Femur (tissue), 1 donor: ENCODE data around the gene PCDH9.
A peak's percentile ranks its signal among the peaks of the same experiment; 100 is the strongest.

Experiments
- DNase-seq: peaks from one replicate; pipeline ENCODE4 v3.0.0-alpha.2; 2017

Gene PCDH9

GRCh38 chr13:67015976-67016600 lies 214.0 kb downstream of the PCDH9 start:
- DNase-seq: no peak

GRCh38 chr13:67014399-67014798 lies 215.7 kb downstream of the PCDH9 start:
- DNase-seq: no peak

GRCh38 chr13:67013709-67014108 lies 216.4 kb downstream of the PCDH9 start:
- DNase-seq: no peak

GRCh38 chr13:67008075-67008668 lies 222.0 kb downstream of the PCDH9 start:
- no peak for DNase-seq

- DNase-seq: no peak
Measured at GRCh38 chr13:67004511-67004910, 225.6 kb downstream of the PCDH9 start.

GRCh38 chr13:67003743-67004142 lies 226.4 kb downstream of the PCDH9 start:
- no peak for DNase-seq

GRCh38 chr13:67001363-67001762 lies 228.8 kb downstream of the PCDH9 start:
- DNase-seq: no peak

- no peak for DNase-seq
Measured at GRCh38 chr13:66996503-66996902, 233.6 kb downstream of the PCDH9 start.

- no peak for DNase-seq
Measured at GRCh38 chr13:66995203-66995611, 234.9 kb downstream of the PCDH9 start.

GRCh38 chr13:66994517-66995202 lies 235.5 kb downstream of the PCDH9 start:
- no peak for DNase-seq

GRCh38 chr13:66994097-66994496 lies 236.0 kb downstream of the PCDH9 start:
- peak; percentile 78 for DNase-seq

- no peak for DNase-seq
Measured at GRCh38 chr13:66992719-66993118, 237.4 kb downstream of the PCDH9 start.

- DNase-seq: no peak
Measured at GRCh38 chr13:66992183-66992582, 238.0 kb downstream of the PCDH9 start.

- no peak for DNase-seq
Measured at GRCh38 chr13:66984241-66984640, 245.9 kb downstream of the PCDH9 start.

GRCh38 chr13:66981912-66982311 lies 248.2 kb downstream of the PCDH9 start:
- no peak for DNase-seq

GRCh38 chr13:66977161-66977560 lies 253.0 kb downstream of the PCDH9 start:
- DNase-seq: no peak

- no peak for DNase-seq
Measured at GRCh38 chr13:66974889-66975288, 255.2 kb downstream of the PCDH9 start.

- DNase-seq: no peak
Measured at GRCh38 chr13:66974174-66974573, 256.0 kb downstream of the PCDH9 start.

- DNase-seq: no peak
Measured at GRCh38 chr13:66972659-66973058, 257.5 kb downstream of the PCDH9 start.

GRCh38 chr13:66971004-66971403 lies 259.1 kb downstream of the PCDH9 start:
- DNase-seq: no peak

GRCh38 chr13:66969291-66969690 lies 260.8 kb downstream of the PCDH9 start:
- no peak for DNase-seq

GRCh38 chr13:66967811-66968597 lies 262.1 kb downstream of the PCDH9 start:
- DNase-seq: no peak

GRCh38 chr13:66965181-66965580 lies 265.0 kb downstream of the PCDH9 start:
- no peak for DNase-seq

- no peak for DNase-seq
Measured at GRCh38 chr13:66962953-66963352, 267.2 kb downstream of the PCDH9 start.
